ENCODE results near the gene SLIRP. TPM values are rescaled to one million over a fixed set of nuclear protein-coding genes. Genes with fewer than 3 reads are reported as not detected.

The SLIRP gene
- total RNA-seq, 4 donors from 2014 or later = 72.9 to 258 (median 90.9) TPM

GRCh38 chr14:77667331-77667730 lies 40.6 kb upstream of the SLIRP start:
- intact Hi-C loops (cut with DNase I; ENCODE audit: low total_unique reads) = no loop called here
- no peak for TF ChIP-seq POLR2A (IDR thresholded peaks at IDR 0.05)
- no peak for TF ChIP-seq CTCF (IDR thresholded peaks at IDR 0.05)
- Histone ChIP-seq H3K27me3 (no peaks in the 10 kb centered on the region), H3K4me3 (no peak overlapping the region), H3K4me1 (no peaks in the 10 kb centered on the region), H3K27ac (no peak overlapping the region), H3K9me3 (no peaks in the 10 kb centered on the region), H3K36me3 (no peaks in the 10 kb centered on the region)
- no peak for DNase-seq

GRCh38 chr14:77673193-77673592 lies 34.7 kb upstream of the SLIRP start:
- no peak overlapping the region for H3K27ac ChIP-seq
- no peaks in the 10 kb centered on the region for H3K4me1 ChIP-seq
- H3K9me3 ChIP-seq = no peaks in the 10 kb centered on the region
- H3K36me3 ChIP-seq = no peaks in the 10 kb centered on the region
- no peaks in the 10 kb centered on the region for H3K27me3 ChIP-seq
- intact Hi-C loops (cut with DNase I; ENCODE audit: low total_unique reads) = no loop called here
- H3K4me3 ChIP-seq = no peak overlapping the region
- TF ChIP-seq CTCF (IDR thresholded peaks at IDR 0.05) (no peak), POLR2A (IDR thresholded peaks at IDR 0.05) (no peak)
- DNase-seq = no peak

- Histone ChIP-seq H3K4me1 (no peaks in the 10 kb centered on the region), H3K4me3 (no peak overlapping the region), H3K9me3 (no peaks in the 10 kb centered on the region), H3K36me3 (no peaks in the 10 kb centered on the region), H3K27ac (no peak overlapping the region), H3K27me3 (no peaks in the 10 kb centered on the region)
- DNase-seq = no peak
- intact Hi-C loops (cut with DNase I; ENCODE audit: low total_unique reads) = no loop called here
- TF ChIP-seq POLR2A (IDR thresholded peaks at IDR 0.05) (no peak), CTCF (IDR thresholded peaks at IDR 0.05) (no peak)
Measured at GRCh38 chr14:77674931-77675330, 33.0 kb upstream of the SLIRP start.

GRCh38 chr14:77681196-77682157 lies 26.4 kb upstream of the SLIRP start:
- TF ChIP-seq POLR2A (IDR thresholded peaks at IDR 0.05) = no peak
- no peak for TF ChIP-seq CTCF (IDR thresholded peaks at IDR 0.05)
- Histone ChIP-seq H3K36me3 (no peaks in the 10 kb centered on the region), H3K4me1 (no peaks in the 10 kb centered on the region), H3K27me3 (no peaks in the 10 kb centered on the region), H3K27ac (no peak overlapping the region), H3K4me3 (no peak overlapping the region), H3K9me3 (no peaks in the 10 kb centered on the region)
- intact Hi-C loops (cut with DNase I; ENCODE audit: low total_unique reads) = no loop called here
- DNase-seq = no peak

GRCh38 chr14:77682158-77682553 lies 25.7 kb upstream of the SLIRP start:
- H3K27me3 ChIP-seq = no peaks in the 10 kb centered on the region
- no peaks in the 10 kb centered on the region for H3K36me3 ChIP-seq
- intact Hi-C loops (cut with DNase I; ENCODE audit: low total_unique reads) = no loop called here
- no peak overlapping the region for H3K27ac ChIP-seq
- no peak for DNase-seq
- TF ChIP-seq CTCF (IDR thresholded peaks at IDR 0.05) = no peak
- TF ChIP-seq POLR2A (IDR thresholded peaks at IDR 0.05) = no peak
- no peaks in the 10 kb centered on the region for H3K9me3 ChIP-seq
- H3K4me3 ChIP-seq = no peak overlapping the region
- H3K4me1 ChIP-seq = no peaks in the 10 kb centered on the region

All from uterus (tissue), 4 donors.